HCT116 (cell line): Measurements from ENCODE around the gene HHLA2. TPM values are rescaled to one million over a fixed set of nuclear protein-coding genes. Genes with fewer than 3 reads are reported as not detected.

Experiments used
- ATAC-seq: fragments of 200-7000 bp; cut with Tn5 transposase; 2 replicates; pipeline ENCODE4 v1.9.1; 2020; ENCODE audit warnings: mild to moderate bottlenecking, moderate library complexity
- BruUV-seq: library from RNA; stranded (reverse); fragments of 400-500 nt; replicated peaks from 2 replicates; lab custom pipeline; 2021; lab: Mats Ljungman, UMichigan
- CTCF ChIA-PET: fragments of 300-600 bp; sonication (Branson Sonifier 250); formaldehyde crosslinking; loops from one replicate; lab custom pipeline; 2021; ENCODE audit warnings: antibody characterized with exemption; lab: Charles Lee
- POLR2A ChIA-PET: fragments of 300-600, 350-600 bp; sonication (Branson Sonifier 250); formaldehyde crosslinking; loops from one replicate; lab custom pipeline; 2021; ENCODE audit warnings: antibody characterized with exemption; lab: Charles Lee
- RAD21 ChIA-PET, 2 experiments: fragments of 300-600 bp; sonication (Branson Sonifier 250); formaldehyde crosslinking; loops; one replicate each; lab custom pipeline; 2023; ENCODE audit warnings: low total read pairs in 2 of 2; ENCODE audit not compliant: uncharacterized antibody in 2 of 2, unreplicated experiment in 2 of 2, low non-redundant PET in 1 of 2; lab: Charles Lee
- DNase-seq: peaks from one replicate; pipeline ENCODE4 v3.0.0-alpha.2; 2010; ENCODE audit warnings: low read depth, low spot score
- H2AFZ ChIP-seq: fragments of 200-600 bp; shearing (Covaris generic), sonication (generic); 2 replicates; pipeline ENCODE4 v1.6.1; 2017; ENCODE audit warnings: low read depth, mixed run types, mixed read lengths, antibody characterized with exemption, low read length; ENCODE audit not compliant: poor library complexity, severe bottlenecking
- H3K27ac ChIP-seq: 2 replicates; pipeline ENCODE4 v1.5.1; 2012; ENCODE audit warnings: low read depth, low read length
- H3K27me3 ChIP-seq: fragments of 200-600 bp; sonication (generic); 2 replicates; pipeline ENCODE4 v1.6.1; 2016; ENCODE audit warnings: mixed run types, low read length, mixed read lengths; ENCODE audit not compliant: insufficient read depth
- H3K36me3 ChIP-seq, 2 experiments: fragments of 200-500 bp in 1 of 2; fragments of 200-600 bp in 1 of 2; sonication (Bioruptor generic) in 1 of 2; sonication (generic) in 1 of 2; 2 replicates each; pipeline versions ENCODE4 v1.5.1 to v1.6.1; 2014 to 2016; ENCODE audit warnings: low read length in 2 of 2, inconsistent platforms in 1 of 2, mixed read lengths in 1 of 2, mixed run types in 1 of 2; ENCODE audit not compliant: insufficient read depth in 2 of 2, control insufficient read depth in 1 of 2
- H3K4me1 ChIP-seq, 2 experiments: fragments of 200-600 bp in 1 of 2; sonication (generic) in 1 of 2; 2 replicates each; pipeline versions ENCODE4 v1.5.1 to v1.6.1; 2012 to 2017; ENCODE audit warnings: low read length in 2 of 2, inconsistent platforms in 1 of 2, mild to moderate bottlenecking in 1 of 2, mixed read lengths in 1 of 2, mixed run types in 1 of 2, moderate library complexity in 1 of 2; ENCODE audit not compliant: insufficient read depth in 2 of 2, control insufficient read depth in 1 of 2
- H3K4me2 ChIP-seq: fragments of 200-600 bp; sonication (generic); 2 replicates; pipeline ENCODE4 v1.6.1; 2017; ENCODE audit warnings: mixed run types, low read length, mixed read lengths
- H3K4me3 ChIP-seq, 2 experiments: fragments of 200-600 bp in 1 of 2; sonication (generic) in 1 of 2; replicated peaks in 1 of 2; 2 replicates each; pipeline ENCODE4 v1.5.1; 2011 to 2016; ENCODE audit warnings: low read length in 2 of 2, control low read depth in 1 of 2, low read depth in 1 of 2, mild to moderate bottlenecking in 1 of 2, mixed read lengths in 1 of 2, mixed run types in 1 of 2
- H3K79me2 ChIP-seq: fragments of 200-600 bp; sonication (generic); 2 replicates; pipeline ENCODE4 v1.6.1; 2017; ENCODE audit warnings: mild to moderate bottlenecking, mixed run types, low read length, moderate library complexity, mixed read lengths; ENCODE audit not compliant: insufficient read depth
- H3K9ac ChIP-seq: fragments of 200-600 bp; sonication (generic); 2 replicates; pipeline ENCODE4 v1.6.1; 2016; ENCODE audit warnings: low read length, mixed read lengths
- H3K9me2 ChIP-seq: fragments of 200-600 bp; sonication (generic), shearing (Covaris generic); 2 replicates; pipeline ENCODE4 v1.6.1; 2017; ENCODE audit warnings: mixed run types, mild to moderate bottlenecking, moderate library complexity; ENCODE audit not compliant: insufficient read depth
- H3K9me3 ChIP-seq, 2 experiments: fragments of 200-500 bp in 1 of 2; fragments of 200-600 bp in 1 of 2; sonication (Bioruptor generic) in 1 of 2; sonication (generic) in 1 of 2; 2 replicates each; pipeline ENCODE4 v1.6.1; 2014 to 2017; ENCODE audit warnings: low read length in 2 of 2, mixed read lengths in 2 of 2, inconsistent platforms in 1 of 2, low read depth in 1 of 2, mild to moderate bottlenecking in 1 of 2, mixed run types in 1 of 2, moderate library complexity in 1 of 2; ENCODE audit not compliant: control insufficient read depth in 1 of 2, insufficient read depth in 1 of 2
- H4K20me1 ChIP-seq: fragments of 200-600 bp; sonication (generic), shearing (Covaris generic); 2 replicates; pipeline ENCODE4 v1.6.1; 2017; ENCODE audit warnings: mixed run types, mild to moderate bottlenecking, moderate library complexity; ENCODE audit not compliant: insufficient read depth
- ATF3 ChIP-seq: IDR thresholded peaks from 2 replicates; pipeline ENCODE4 v1.6.1; 2012
- CBX3 ChIP-seq: IDR thresholded peaks from 2 replicates; pipeline ENCODE4 v1.6.1; 2012; ENCODE audit warnings: low read depth
- CEBPB ChIP-seq: IDR thresholded peaks from 2 replicates; pipeline ENCODE4 v1.6.1; 2012; ENCODE audit warnings: low read depth
- EGR1 ChIP-seq: IDR thresholded peaks from 2 replicates; pipeline ENCODE4 v1.6.1; 2012; ENCODE audit warnings: low read depth
- EZH2 ChIP-seq: fragments of 200-600 bp; sonication (generic); IDR thresholded peaks from 2 replicates; pipeline ENCODE4 v1.6.1; 2017; ENCODE audit warnings: antibody characterized with exemption, mixed run types
- EZH2phosphoT487 ChIP-seq: fragments of 200-600 bp; IDR thresholded peaks from 2 replicates; pipeline ENCODE4 v1.6.1; 2018; ENCODE audit warnings: antibody characterized with exemption, borderline replicate concordance
- FOSL1 ChIP-seq: IDR thresholded peaks from 2 replicates; pipeline ENCODE4 v1.6.1; 2012; ENCODE audit warnings: low read depth
- JUND ChIP-seq: IDR thresholded peaks from 2 replicates; pipeline ENCODE4 v1.6.1; 2012
- MAX ChIP-seq: IDR thresholded peaks from 2 replicates; pipeline ENCODE4 v1.6.1; 2012
- POLR2A ChIP-seq: IDR thresholded peaks from 2 replicates; pipeline ENCODE4 v1.7.0; 2011; ENCODE audit warnings: borderline replicate concordance; ENCODE audit not compliant: insufficient read depth, insufficient read length; ENCODE audit errors: extremely low read depth
- POLR2AphosphoS5 ChIP-seq: IDR thresholded peaks from 2 replicates; pipeline ENCODE4 v1.6.1; 2011; ENCODE audit warnings: mild to moderate bottlenecking, low read depth, low read length, moderate library complexity
- REST ChIP-seq: IDR thresholded peaks from 2 replicates; pipeline ENCODE4 v1.6.1; 2012; ENCODE audit warnings: low read depth
- SRF ChIP-seq: IDR thresholded peaks from 2 replicates; pipeline ENCODE4 v1.6.1; 2012; ENCODE audit warnings: low read depth
- ZNF274 ChIP-seq: fragments of 200-500 bp; sonication (Bioruptor generic); IDR thresholded peaks from 2 replicates; pipeline ENCODE4 v1.6.1; 2014; ENCODE audit warnings: mild to moderate bottlenecking, low read depth, low read length, inconsistent platforms
- intact Hi-C: fragments of 100-400 bp; cut with micrococcal nuclease; formaldehyde crosslinking; loops from 2 replicates; pipeline ENCODE4 v1.10.0; 2022
- total RNA-seq: library from RNA; stranded (reverse); gene quantifications from one replicate; pipeline ENCODE4 v1.2.1, GENCODE V29; 2021; ENCODE audit not compliant: unreplicated experiment

Gene HHLA2
- total RNA-seq, 1 experiment from 2014 or later, result not detected

- no peak for TF ChIP-seq FOSL1
- no peak for TF ChIP-seq CEBPB
Observed at GRCh38 chr3:108415661-108416060, 119.3 kb downstream of the HHLA2 start (continued).

- Histone ChIP-seq H4K20me1 (no peaks in the 10 kb centered on the region), H2AFZ (no peak overlapping the region), H3K4me1 (peaks cover 0 to 17% of the 10 kb centered on the region in 2 experiments; a peak in 1 of 4 replicates), H3K27me3 (no peaks in the 10 kb centered on the region), H3K4me3 (no peak overlapping the region), H3K9me3 (no peaks in the 10 kb centered on the region), H3K36me3 (no peaks in the 10 kb centered on the region), H3K9me2 (no peaks in the 10 kb centered on the region), H3K9ac (no peak overlapping the region), H3K4me2 (no peak overlapping the region), H3K27ac (no peak overlapping the region), H3K79me2 (no peaks in the 10 kb centered on the region)
- BruUV-seq, result no TSS peak
- POLR2A ChIA-PET, result no interaction called here
- CTCF ChIA-PET, result no interaction called here
- RAD21 ChIA-PET, result no interaction called here
- ATAC-seq, result no peak
- TF ChIP-seq EZH2phosphoT487 (no peak), POLR2A (no peak), ZNF274 (no peak), POLR2AphosphoS5 (no peak), MAX (no peak), EZH2 (no peak), FOSL1 (no peak), SRF (no peak), REST (no peak), JUND (no peak), CBX3 (no peak), ATF3 (no peak), EGR1 (no peak)
- intact Hi-C loops, result no loop called here
- no peak for DNase-seq
Observed at GRCh38 chr3:108416111-108416869, 119.9 kb downstream of the HHLA2 start.
